HepG2 (cell line): ENCODE measurements around the gene PRCD. TPM values are rescaled to one million over a fixed set of nuclear protein-coding genes. Genes with fewer than 3 reads are reported as not detected.

ENCODE experiments used
- ARID5B ChIP-seq: IDR thresholded peaks from 2 replicates; pipeline ENCODE4 v1.4.0; 2020; ENCODE audit warnings: mild to moderate bottlenecking, missing genetic modification reagents
- ELF3 ChIP-seq: IDR thresholded peaks from 2 replicates; pipeline ENCODE4 v1.6.1; 2016; ENCODE audit warnings: missing genetic modification reagents, missing compliant biosample characterization
- FOXP1 ChIP-seq, 2 experiments: fragments of 450-650 bp in 1 of 2; IDR thresholded peaks; 2 replicates each; pipeline ENCODE4 v1.6.1; 2017 to 2018; ENCODE audit warnings: antibody characterized with exemption in 1 of 2
- HDAC1 ChIP-seq: sonication (generic); formaldehyde crosslinking; IDR thresholded peaks from 2 replicates; pipeline ENCODE4 v1.5.1; 2020; ENCODE audit warnings: mild to moderate bottlenecking, missing genetic modification reagents
- ISX ChIP-seq: sonication (generic); formaldehyde crosslinking; conservative IDR thresholded peaks from 2 replicates; pipeline ENCODE4 v1.5.0; 2020; ENCODE audit warnings: missing genetic modification reagents
- MIER2 ChIP-seq: IDR thresholded peaks from 2 replicates; pipeline ENCODE4 v1.6.1; 2016; ENCODE audit warnings: missing biosample characterization, missing genetic modification reagents
- NFYB ChIP-seq: sonication (generic); formaldehyde crosslinking; IDR thresholded peaks from 2 replicates; pipeline ENCODE4 v1.4.0; 2020; ENCODE audit warnings: missing genetic modification reagents
- SMAD3 ChIP-seq: sonication (generic); formaldehyde crosslinking; IDR thresholded peaks from 2 replicates; pipeline ENCODE4 v1.4.0; 2020; ENCODE audit warnings: missing genetic modification reagents
- TCF7L2 ChIP-seq: IDR thresholded peaks from 2 replicates; pipeline ENCODE4 v1.6.1; 2011; ENCODE audit warnings: mild to moderate bottlenecking, low read depth, low read length, moderate library complexity
- ZBTB25 ChIP-seq: IDR thresholded peaks from 2 replicates; pipeline ENCODE4 v1.6.1; 2018; ENCODE audit warnings: missing genetic modification reagents
- ZNF232 ChIP-seq: sonication (generic); formaldehyde crosslinking; IDR thresholded peaks from 2 replicates; pipeline ENCODE4 v1.4.0; 2020; ENCODE audit warnings: missing genetic modification reagents, borderline replicate concordance
- ZNF510 ChIP-seq: sonication (generic); formaldehyde crosslinking; IDR thresholded peaks from 2 replicates; pipeline ENCODE4 v1.4.0; 2020; ENCODE audit warnings: low read depth, mild to moderate bottlenecking, missing genetic modification reagents
- ZNF574 ChIP-seq: sonication (generic); formaldehyde crosslinking; IDR thresholded peaks from 2 replicates; pipeline ENCODE4 v1.4.0; 2020; ENCODE audit warnings: missing genetic modification reagents
- ZNF619 ChIP-seq: sonication (generic); formaldehyde crosslinking; IDR thresholded peaks from 2 replicates; pipeline ENCODE4 v1.4.0; 2020; ENCODE audit warnings: mild to moderate bottlenecking, missing genetic modification reagents
- ZNF746 ChIP-seq: sonication (generic); formaldehyde crosslinking; IDR thresholded peaks from 2 replicates; pipeline ENCODE4 v1.8.0; 2022; ENCODE audit warnings: mild to moderate bottlenecking, missing genetic modification reagents
- polyA plus RNA-seq, 8 experiments: library from polyadenylated mRNA; depleted of rRNA in 3 of 8; stranded (reverse) in 7 of 8; unstranded in 1 of 8; fragments of >200 nt; fragmentation: Illumina TruSeq in 4 of 8; extraction: Trizol in 4 of 8; gene quantifications; 2 replicates each; pipeline versions ENCODE4 v1.2.1 to v1.2.3, GENCODE V29; 2011 to 2016; ENCODE audit warnings: low read depth in 4 of 8, missing spikeins in 1 of 8, mixed read lengths in 1 of 8; ENCODE audit not compliant: insufficient read depth in 1 of 8
- total RNA-seq, 5 experiments: library from RNA; depleted of rRNA; stranded (reverse); fragments of >200 nt; fragmentation: Illumina TruSeq; extraction: Trizol; gene quantifications; 2 replicates each; pipeline ENCODE4 v1.2.3, GENCODE V29; 2016; ENCODE audit warnings: low read depth in 1 of 5
- TF ChIP-seq, protein P1 (sequence below): sonication (generic); formaldehyde crosslinking; IDR thresholded peaks from 2 replicates; pipeline ENCODE4 v1.8.0; 2022; ENCODE audit warnings: mild to moderate bottlenecking, missing genetic modification reagents, moderate library complexity
- TF ChIP-seq, protein P2 (sequence below): IDR thresholded peaks from 2 replicates; pipeline ENCODE4 v1.6.1; 2016; ENCODE audit warnings: low read depth, borderline replicate concordance
- TF ChIP-seq, protein P3 (sequence below): sonication (generic); formaldehyde crosslinking; conservative IDR thresholded peaks from 2 replicates; pipeline ENCODE4 v1.4.0; 2020; ENCODE audit warnings: missing genetic modification reagents

PRCD gene
- total and polyA plus RNA-seq, 2 of the 13 experiments (the other 11 are each of a cell fraction or from before 2014, with no cell fraction given): 0.51 TPM; not detected in 1

- TF ChIP-seq ELF3 (CRISPR knock-in tag): peak; percentile 29; the same call in 1 of the 2 replicates
- no peak for TF ChIP-seq NFYB (CRISPR knock-in tag)
- TF ChIP-seq MIER2 (CRISPR knock-in tag): no peak
- no peak for TF ChIP-seq FOXP1 (IDR thresholded peaks at IDR 0.05)
- peak; percentile 9; the same call in 1 of the 2 replicates for TF ChIP-seq FOXP1 (CRISPR knock-in tag; IDR thresholded peaks at IDR 0.05)
- TF ChIP-seq ZNF232 (CRISPR knock-in tag): 0 out of 2 replicates have a peak, but pooled peaks have one; percentile 69
- TF ChIP-seq ZNF510 (CRISPR knock-in tag): peak; percentile 63; the same call in 1 of the 2 replicates
- TF ChIP-seq HDAC1 (CRISPR knock-in tag): peak; percentile 91
- TF ChIP-seq, protein P1, sequence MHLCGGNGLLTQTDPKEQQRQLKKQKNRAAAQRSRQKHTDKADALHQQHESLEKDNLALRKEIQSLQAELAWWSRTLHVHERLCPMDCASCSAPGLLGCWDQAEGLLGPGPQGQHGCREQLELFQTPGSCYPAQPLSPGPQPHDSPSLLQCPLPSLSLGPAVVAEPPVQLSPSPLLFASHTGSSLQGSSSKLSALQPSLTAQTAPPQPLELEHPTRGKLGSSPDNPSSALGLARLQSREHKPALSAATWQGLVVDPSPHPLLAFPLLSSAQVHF: no peak
- TF ChIP-seq TCF7L2: no peak
- TF ChIP-seq SMAD3 (CRISPR knock-in tag): no peak
- no peak for TF ChIP-seq ISX (CRISPR knock-in tag)
- peak; percentile 83; the same call in 1 of the 2 replicates for TF ChIP-seq ZNF619 (CRISPR knock-in tag)
- peak; percentile 45; the same call in 1 of the 2 replicates for TF ChIP-seq ZNF574 (CRISPR knock-in tag)
- TF ChIP-seq, protein P2, sequence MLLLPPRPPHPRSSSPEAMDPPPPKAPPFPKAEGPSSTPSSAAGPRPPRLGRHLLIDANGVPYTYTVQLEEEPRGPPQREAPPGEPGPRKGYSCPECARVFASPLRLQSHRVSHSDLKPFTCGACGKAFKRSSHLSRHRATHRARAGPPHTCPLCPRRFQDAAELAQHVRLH (CRISPR knock-in tag): peak; percentile 18; the same call in 1 of the 2 replicates
- TF ChIP-seq ZNF746 (CRISPR knock-in tag): 0 out of 2 replicates have a peak, but pooled peaks have one; percentile 60
- TF ChIP-seq ZBTB25 (CRISPR knock-in tag): 0 out of 2 replicates have a peak, but pooled peaks have one; percentile 36
- peak; percentile 62; the same call in 1 of the 2 replicates for TF ChIP-seq ARID5B (CRISPR knock-in tag)
- TF ChIP-seq, protein P3, sequence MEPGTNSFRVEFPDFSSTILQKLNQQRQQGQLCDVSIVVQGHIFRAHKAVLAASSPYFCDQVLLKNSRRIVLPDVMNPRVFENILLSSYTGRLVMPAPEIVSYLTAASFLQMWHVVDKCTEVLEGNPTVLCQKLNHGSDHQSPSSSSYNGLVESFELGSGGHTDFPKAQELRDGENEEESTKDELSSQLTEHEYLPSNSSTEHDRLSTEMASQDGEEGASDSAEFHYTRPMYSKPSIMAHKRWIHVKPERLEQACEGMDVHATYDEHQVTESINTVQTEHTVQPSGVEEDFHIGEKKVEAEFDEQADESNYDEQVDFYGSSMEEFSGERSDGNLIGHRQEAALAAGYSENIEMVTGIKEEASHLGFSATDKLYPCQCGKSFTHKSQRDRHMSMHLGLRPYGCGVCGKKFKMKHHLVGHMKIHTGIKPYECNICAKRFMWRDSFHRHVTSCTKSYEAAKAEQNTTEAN: peak; percentile 70; the same call in 1 of the 2 replicates
These were observed 41.6 kb upstream of the PRCD start (continued) for GRCh38 chr17:76497979-76498875.
